Measurements from ENCODE around the gene SGK1. TPM values are rescaled to one million over a fixed set of nuclear protein-coding genes. Genes with fewer than 3 reads are reported as not detected.

The SGK1 gene
- total RNA-seq, 1 experiment from 2014 or later: 7.8 TPM

GRCh38 chr6:134318974-134319281 is 1.0 kb upstream of the SGK1 start:
- Histone ChIP-seq H2BK5ac (ENCODE audit: insufficient read length, low read length) (no peak overlapping the region), H3K27me3 (ENCODE audit: insufficient read depth, low read length) (no peaks in the 10 kb centered on the region), H3K4me2 (ENCODE audit: insufficient read depth, insufficient read length, low read length) (no peak overlapping the region), H3K4me1 (ENCODE audit: insufficient read depth, low read length) (0 out of 2 replicates have a peak, but pooled peaks cover 2% of the 10 kb centered on the region), H3K4ac (ENCODE audit: low read depth, low read length) (no peak overlapping the region), H2BK12ac (ENCODE audit: insufficient read length, low read depth, low read length) (no peak overlapping the region), H3K18ac (ENCODE audit: insufficient read length, low read depth, low read length) (no peak overlapping the region), H3T11ph (ENCODE audit: low read length) (no peak overlapping the region), H3K23me2 (ENCODE audit: insufficient read length, low read depth, low read length, poor library complexity, severe bottlenecking) (peaks cover 10% of the 10 kb centered on the region), H3K79me2 (ENCODE audit: insufficient read depth, low read length) (no peaks in the 10 kb centered on the region), H3K79me1 (ENCODE audit: insufficient read depth, low read depth, low read length, poor library complexity, severe bottlenecking) (no peaks in the 10 kb centered on the region), H3K56ac (ENCODE audit: insufficient read length, low read depth, low read length) (no peak overlapping the region), H3K23ac (ENCODE audit: insufficient read length, low read depth, low read length) (no peak overlapping the region), H4K8ac (replicated peaks; ENCODE audit: insufficient read length, low read depth, low read length) (no peak overlapping the region), H4K91ac (ENCODE audit: insufficient read length, low read depth, low read length) (no peak overlapping the region), H2AFZ (ENCODE audit: low read length) (no peak overlapping the region), H3K9me3 (ENCODE audit: control insufficient read depth, low read depth, low read length) (no peaks in the 10 kb centered on the region), H4K20me1 (ENCODE audit: control insufficient read depth, insufficient read depth, insufficient read length) (no peaks in the 10 kb centered on the region), H2BK15ac (ENCODE audit: low read depth, low read length) (no peak overlapping the region), H2BK20ac (ENCODE audit: low read depth, low read length, poor library complexity, severe bottlenecking) (no peak overlapping the region), H4K5ac (ENCODE audit: insufficient read length, low read depth, low read length) (no peak overlapping the region), H3K9ac (ENCODE audit: extremely low read depth, insufficient read length, low read length) (no peak overlapping the region), H3K14ac (ENCODE audit: insufficient read depth, low read length) (no peak overlapping the region), H2AK5ac (ENCODE audit: insufficient read length, low read length) (no peak overlapping the region), H2BK120ac (ENCODE audit: low read depth, low read length, poor library complexity, severe bottlenecking) (no peak overlapping the region), H3K27ac (ENCODE audit: insufficient read length, low read depth, low read length) (no peak overlapping the region)
- Mint-ChIP-seq H3K9me3 (no peaks in the 10 kb centered on the region), H3K4me1 (peaks cover 33 to 40% of the 10 kb centered on the region in 2 experiments), H3K27me3 (ENCODE audit: low read depth) (peaks cover 40% of the 10 kb centered on the region), H3K4me3 (no peak overlapping the region), H3K36me3 (ENCODE audit: insufficient read depth in 1 of 3, low read depth in 3 of 3) (no peaks in the 10 kb centered on the region), H3K27ac (no peak overlapping the region)
- no CpG with 5 or more reads among the region's 1 CpG for WGBS (ENCODE audit: extremely low coverage, insufficient read length, low lambda C conversion rate)
- DNase-seq: no peak
- no peak for TF ChIP-seq CTCF (conservative IDR thresholded peaks at IDR 0.05)
